ENCODE results near the gene NECAB3. TPM values are rescaled to one million over a fixed set of nuclear protein-coding genes. Genes with fewer than 3 reads are reported as not detected.

NECAB3 gene
- total and polyA plus RNA-seq, 2 of the 13 experiments (the other 11 are each of a cell fraction or from before 2014, with no cell fraction given): 61.5 to 65.5 TPM

DNA sequence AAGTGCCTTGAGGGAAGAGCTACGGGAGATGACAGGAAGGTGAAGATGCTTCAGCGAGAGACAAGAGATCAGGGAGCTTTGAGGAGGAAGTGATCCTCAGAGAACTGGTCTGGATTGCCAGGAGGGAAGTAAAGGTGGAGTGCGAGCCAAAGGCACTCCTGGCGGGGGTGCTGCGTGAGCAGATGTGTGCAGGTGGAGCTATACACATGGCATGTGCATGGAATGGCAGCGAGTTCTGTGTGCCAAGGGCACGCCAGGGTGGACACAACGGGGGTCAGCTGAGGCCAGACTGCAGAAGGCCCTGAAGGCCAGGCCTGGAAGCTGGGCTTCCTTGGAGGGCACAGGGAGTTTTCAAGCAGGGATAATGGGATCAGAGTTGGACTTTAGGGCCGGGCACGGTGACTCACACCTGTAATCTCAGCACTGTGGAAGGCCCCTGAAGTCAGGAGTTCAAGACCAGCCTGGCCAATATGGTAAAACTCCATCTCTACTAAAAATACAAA lies 39.7 kb upstream of the NECAB3 start (continued):
- TF ChIP-seq, protein P1, sequence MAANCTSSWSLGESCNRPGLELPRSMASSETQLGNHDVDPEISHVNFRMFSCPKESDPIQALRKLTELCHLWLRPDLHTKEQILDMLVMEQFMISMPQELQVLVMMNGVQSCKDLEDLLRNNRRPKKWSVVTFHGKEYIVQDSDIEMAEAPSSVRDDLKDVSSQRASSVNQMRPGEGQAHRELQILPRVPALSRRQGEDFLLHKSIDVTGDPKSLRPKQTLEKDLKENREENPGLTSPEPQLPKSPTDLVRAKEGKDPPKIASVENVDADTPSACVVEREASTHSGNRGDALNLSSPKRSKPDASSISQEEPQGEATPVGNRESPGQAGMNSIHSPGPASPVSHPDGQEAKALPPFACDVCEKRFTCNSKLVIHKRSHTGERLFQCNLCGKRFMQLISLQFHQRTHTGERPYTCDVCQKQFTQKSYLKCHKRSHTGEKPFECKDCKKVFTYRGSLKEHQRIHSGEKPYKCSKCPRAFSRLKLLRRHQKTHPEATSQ (CRISPR knock-in tag; IDR thresholded peaks at IDR 0.05; ENCODE audit: borderline replicate concordance): no peak
- TF ChIP-seq ZBTB42 (CRISPR knock-in tag; IDR thresholded peaks at IDR 0.05) (no peak), ZNF496 (CRISPR knock-in tag; IDR thresholded peaks at IDR 0.05; ENCODE audit: insufficient replicate concordance) (no peak), ZNF775 (CRISPR knock-in tag; IDR thresholded peaks at IDR 0.05; ENCODE audit: borderline replicate concordance) (no peak), ZFY (CRISPR knock-in tag; IDR thresholded peaks at IDR 0.05) (no peak), ARNT2 (CRISPR knock-in tag; IDR thresholded peaks at IDR 0.05; ENCODE audit: low read depth) (no peak), AHR (CRISPR knock-in tag; IDR thresholded peaks at IDR 0.05) (no peak), PHF21A (CRISPR knock-in tag; IDR thresholded peaks at IDR 0.05) (no peak)
- TF ChIP-seq, protein P2, sequence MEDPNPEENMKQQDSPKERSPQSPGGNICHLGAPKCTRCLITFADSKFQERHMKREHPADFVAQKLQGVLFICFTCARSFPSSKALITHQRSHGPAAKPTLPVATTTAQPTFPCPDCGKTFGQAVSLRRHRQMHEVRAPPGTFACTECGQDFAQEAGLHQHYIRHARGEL (CRISPR knock-in tag; IDR thresholded peaks at IDR 0.05): no peak
- TF ChIP-seq, protein P3, sequence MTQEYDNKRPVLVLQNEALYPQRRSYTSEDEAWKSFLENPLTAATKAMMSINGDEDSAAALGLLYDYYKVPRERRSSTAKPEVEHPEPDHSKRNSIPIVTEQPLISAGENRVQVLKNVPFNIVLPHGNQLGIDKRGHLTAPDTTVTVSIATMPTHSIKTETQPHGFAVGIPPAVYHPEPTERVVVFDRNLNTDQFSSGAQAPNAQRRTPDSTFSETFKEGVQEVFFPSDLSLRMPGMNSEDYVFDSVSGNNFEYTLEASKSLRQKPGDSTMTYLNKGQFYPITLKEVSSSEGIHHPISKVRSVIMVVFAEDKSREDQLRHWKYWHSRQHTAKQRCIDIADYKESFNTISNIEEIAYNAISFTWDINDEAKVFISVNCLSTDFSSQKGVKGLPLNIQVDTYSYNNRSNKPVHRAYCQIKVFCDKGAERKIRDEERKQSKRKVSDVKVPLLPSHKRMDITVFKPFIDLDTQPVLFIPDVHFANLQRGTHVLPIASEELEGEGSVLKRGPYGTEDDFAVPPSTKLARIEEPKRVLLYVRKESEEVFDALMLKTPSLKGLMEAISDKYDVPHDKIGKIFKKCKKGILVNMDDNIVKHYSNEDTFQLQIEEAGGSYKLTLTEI (CRISPR knock-in tag; conservative IDR thresholded peaks at IDR 0.05): no peak
- TF ChIP-seq, protein P4, sequence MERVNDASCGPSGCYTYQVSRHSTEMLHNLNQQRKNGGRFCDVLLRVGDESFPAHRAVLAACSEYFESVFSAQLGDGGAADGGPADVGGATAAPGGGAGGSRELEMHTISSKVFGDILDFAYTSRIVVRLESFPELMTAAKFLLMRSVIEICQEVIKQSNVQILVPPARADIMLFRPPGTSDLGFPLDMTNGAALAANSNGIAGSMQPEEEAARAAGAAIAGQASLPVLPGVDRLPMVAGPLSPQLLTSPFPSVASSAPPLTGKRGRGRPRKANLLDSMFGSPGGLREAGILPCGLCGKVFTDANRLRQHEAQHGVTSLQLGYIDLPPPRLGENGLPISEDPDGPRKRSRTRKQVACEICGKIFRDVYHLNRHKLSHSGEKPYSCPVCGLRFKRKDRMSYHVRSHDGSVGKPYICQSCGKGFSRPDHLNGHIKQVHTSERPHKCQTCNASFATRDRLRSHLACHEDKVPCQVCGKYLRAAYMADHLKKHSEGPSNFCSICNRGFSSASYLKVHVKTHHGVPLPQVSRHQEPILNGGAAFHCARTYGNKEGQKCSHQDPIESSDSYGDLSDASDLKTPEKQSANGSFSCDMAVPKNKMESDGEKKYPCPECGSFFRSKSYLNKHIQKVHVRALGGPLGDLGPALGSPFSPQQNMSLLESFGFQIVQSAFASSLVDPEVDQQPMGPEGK (CRISPR knock-in tag; IDR thresholded peaks at IDR 0.05): no peak
- TF ChIP-seq, protein P5, sequence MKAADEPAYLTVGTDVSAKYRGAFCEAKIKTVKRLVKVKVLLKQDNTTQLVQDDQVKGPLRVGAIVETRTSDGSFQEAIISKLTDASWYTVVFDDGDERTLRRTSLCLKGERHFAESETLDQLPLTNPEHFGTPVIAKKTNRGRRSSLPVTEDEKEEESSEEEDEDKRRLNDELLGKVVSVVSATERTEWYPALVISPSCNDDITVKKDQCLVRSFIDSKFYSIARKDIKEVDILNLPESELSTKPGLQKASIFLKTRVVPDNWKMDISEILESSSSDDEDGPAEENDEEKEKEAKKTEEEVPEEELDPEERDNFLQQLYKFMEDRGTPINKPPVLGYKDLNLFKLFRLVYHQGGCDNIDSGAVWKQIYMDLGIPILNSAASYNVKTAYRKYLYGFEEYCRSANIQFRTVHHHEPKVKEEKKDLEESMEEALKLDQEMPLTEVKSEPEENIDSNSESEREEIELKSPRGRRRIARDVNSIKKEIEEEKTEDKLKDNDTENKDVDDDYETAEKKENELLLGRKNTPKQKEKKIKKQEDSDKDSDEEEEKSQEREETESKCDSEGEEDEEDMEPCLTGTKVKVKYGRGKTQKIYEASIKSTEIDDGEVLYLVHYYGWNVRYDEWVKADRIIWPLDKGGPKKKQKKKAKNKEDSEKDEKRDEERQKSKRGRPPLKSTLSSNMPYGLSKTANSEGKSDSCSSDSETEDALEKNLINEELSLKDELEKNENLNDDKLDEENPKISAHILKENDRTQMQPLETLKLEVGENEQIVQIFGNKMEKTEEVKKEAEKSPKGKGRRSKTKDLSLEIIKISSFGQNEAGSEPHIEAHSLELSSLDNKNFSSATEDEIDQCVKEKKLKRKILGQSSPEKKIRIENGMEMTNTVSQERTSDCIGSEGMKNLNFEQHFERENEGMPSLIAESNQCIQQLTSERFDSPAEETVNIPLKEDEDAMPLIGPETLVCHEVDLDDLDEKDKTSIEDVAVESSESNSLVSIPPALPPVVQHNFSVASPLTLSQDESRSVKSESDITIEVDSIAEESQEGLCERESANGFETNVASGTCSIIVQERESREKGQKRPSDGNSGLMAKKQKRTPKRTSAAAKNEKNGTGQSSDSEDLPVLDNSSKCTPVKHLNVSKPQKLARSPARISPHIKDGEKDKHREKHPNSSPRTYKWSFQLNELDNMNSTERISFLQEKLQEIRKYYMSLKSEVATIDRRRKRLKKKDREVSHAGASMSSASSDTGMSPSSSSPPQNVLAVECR (CRISPR knock-in tag; IDR thresholded peaks at IDR 0.05; ENCODE audit: borderline replicate concordance): no peak
- TF ChIP-seq, protein P6, sequence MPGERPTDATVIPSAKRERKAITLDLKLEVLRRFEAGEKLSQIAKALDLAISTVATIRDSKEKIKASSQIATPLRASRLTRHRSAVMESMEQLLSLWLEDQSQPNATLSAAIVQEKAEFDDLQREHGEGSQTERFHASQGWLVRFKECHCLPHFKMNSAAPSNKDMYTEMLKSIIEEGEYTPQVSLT (CRISPR knock-in tag; IDR thresholded peaks at IDR 0.05; ENCODE audit: borderline replicate concordance, low read depth): no peak
